ENCODE data around the gene USP2. TPM values are rescaled to one million over a fixed set of nuclear protein-coding genes. Genes with fewer than 3 reads are reported as not detected.

USP2 gene
- total and polyA plus RNA-seq, 8 donors: 1.4 to 17.4 (median 2.8) TPM

DNA sequence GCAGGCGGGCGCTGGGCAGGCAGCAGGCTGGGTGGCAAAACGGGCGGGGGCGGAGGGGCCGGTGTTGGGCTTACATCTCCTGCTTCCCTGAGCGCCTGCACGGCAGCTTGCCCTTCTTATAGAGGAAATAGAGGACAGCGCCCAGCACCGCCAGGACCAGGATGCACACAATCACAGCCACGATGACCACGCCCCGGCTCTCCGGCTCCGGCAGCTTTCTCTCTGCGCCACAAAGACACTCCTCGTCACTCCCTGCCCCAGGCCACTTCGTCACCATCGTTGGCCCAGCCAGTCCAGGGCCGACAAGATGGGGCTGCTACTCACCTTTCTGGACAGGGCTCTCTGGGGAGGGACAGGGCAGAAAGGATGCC lies 70.8 kb downstream of the USP2 start:
- intact Hi-C loops (cut with DNase I; ENCODE audit: low total_unique reads): no loop called here
- H3K4me3 ChIP-seq: no peak overlapping the region
- H3K27ac ChIP-seq: peak overlapping the region in 4 of 5 donors; percentile 15 to 95 (median 59)
- peaks cover 9 to 64% (median 28%) of the 10 kb centered on the region in 4 donors for H3K4me1 ChIP-seq
- H3K9me3 ChIP-seq: no peaks in the 10 kb centered on the region
- 60 to 74% (median 70%) methylated on average over 6 to 20 of the region's 20 CpGs for WGBS, 5 donors
- peaks cover 0 to 18% (median 12%) of the 10 kb centered on the region in 3 donors for H3K27me3 ChIP-seq
- no peak for TF ChIP-seq POLR2AphosphoS5 (IDR thresholded peaks at IDR 0.05)
- no peak for TF ChIP-seq POLR2A (IDR thresholded peaks at IDR 0.05)
- TF ChIP-seq EP300 (IDR thresholded peaks at IDR 0.05): no peak
- TF ChIP-seq, protein P1, sequence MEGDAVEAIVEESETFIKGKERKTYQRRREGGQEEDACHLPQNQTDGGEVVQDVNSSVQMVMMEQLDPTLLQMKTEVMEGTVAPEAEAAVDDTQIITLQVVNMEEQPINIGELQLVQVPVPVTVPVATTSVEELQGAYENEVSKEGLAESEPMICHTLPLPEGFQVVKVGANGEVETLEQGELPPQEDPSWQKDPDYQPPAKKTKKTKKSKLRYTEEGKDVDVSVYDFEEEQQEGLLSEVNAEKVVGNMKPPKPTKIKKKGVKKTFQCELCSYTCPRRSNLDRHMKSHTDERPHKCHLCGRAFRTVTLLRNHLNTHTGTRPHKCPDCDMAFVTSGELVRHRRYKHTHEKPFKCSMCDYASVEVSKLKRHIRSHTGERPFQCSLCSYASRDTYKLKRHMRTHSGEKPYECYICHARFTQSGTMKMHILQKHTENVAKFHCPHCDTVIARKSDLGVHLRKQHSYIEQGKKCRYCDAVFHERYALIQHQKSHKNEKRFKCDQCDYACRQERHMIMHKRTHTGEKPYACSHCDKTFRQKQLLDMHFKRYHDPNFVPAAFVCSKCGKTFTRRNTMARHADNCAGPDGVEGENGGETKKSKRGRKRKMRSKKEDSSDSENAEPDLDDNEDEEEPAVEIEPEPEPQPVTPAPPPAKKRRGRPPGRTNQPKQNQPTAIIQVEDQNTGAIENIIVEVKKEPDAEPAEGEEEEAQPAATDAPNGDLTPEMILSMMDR (IDR thresholded peaks at IDR 0.05): no peak
- peaks cover 9 to 81% (median 53%) of the 10 kb centered on the region in 4 donors for H3K36me3 ChIP-seq
- DNase-seq: no peak

DNA sequence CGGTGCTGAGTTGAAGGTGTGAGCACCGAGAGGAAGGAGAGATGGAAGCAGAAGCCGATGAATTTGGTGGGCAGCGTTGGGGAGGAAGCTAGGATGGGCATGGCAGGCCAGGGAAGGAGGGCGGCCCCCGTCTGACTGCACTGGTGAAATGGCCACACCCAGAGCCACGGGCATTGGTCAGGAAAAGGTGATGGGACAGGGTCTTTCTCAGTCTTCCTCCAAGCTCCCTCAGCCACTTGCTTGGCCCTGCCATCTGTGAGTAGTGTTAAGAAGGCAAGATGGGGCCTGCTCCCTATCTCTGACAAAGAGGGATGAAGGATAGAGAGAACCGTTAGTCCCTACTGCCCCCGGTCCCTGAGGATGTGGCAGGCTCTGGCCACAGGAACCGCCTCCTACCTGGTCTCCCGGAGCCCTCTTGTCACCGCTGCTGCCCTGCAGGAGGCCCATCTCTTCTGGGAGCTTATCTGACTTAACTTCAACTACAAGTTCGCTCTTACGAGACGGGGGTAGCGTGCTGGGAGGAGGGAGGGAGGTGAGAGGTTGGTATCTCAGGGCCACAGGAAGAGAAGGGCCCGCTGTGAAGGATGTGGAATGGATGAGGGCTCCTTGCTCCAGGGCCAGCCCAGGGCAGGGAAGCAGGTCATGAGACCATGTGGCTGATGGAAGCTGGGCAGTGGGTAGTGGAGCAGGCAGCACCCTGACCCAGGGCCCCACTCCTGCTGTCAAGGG lies 71.4 kb downstream of the USP2 start:
- H3K4me1 ChIP-seq: peaks cover 4 to 59% (median 22%) of the 10 kb centered on the region in 4 donors
- peaks cover 0 to 12% (median 7%) of the 10 kb centered on the region in 3 donors for H3K27me3 ChIP-seq
- TF ChIP-seq POLR2A (IDR thresholded peaks at IDR 0.05): no peak
- no peak for TF ChIP-seq POLR2AphosphoS5 (IDR thresholded peaks at IDR 0.05)
- no peak for TF ChIP-seq EP300 (IDR thresholded peaks at IDR 0.05)
- TF ChIP-seq, protein P1 (IDR thresholded peaks at IDR 0.05): no peak
- no peak overlapping the region for H3K4me3 ChIP-seq
- peaks cover 9 to 84% (median 55%) of the 10 kb centered on the region in 4 donors for H3K36me3 ChIP-seq
- no peaks in the 10 kb centered on the region for H3K9me3 ChIP-seq
- DNase-seq: no peak
- H3K27ac ChIP-seq: peak overlapping the region in 4 of 5 donors; percentile 15 to 95 (median 59)
- intact Hi-C loops (cut with DNase I; ENCODE audit: low total_unique reads): no loop called here
- WGBS, 5 donors: 77 to 87% (median 79%) methylated on average over 14 to 17 of the region's 17 CpGs

DNA sequence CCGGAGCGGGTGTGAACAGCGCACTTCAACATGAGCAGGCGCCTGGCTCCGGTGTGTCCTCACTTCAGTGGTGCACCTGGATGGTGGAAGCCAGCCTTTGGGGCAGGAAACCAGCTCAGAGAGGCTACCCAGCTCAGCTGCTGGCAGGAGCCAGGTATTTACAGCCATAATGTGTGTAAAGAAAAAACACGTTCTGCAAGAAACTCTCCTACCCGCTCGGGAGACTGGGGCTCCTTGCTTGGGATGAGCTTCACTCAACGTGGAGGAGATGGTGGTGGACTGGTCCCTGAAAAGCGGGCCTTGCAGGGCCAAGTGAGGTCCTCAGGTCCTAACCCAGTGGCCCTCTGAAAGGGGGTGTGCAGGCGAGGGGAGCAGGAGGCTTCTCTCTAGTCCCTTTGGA lies 72.1 kb downstream of the USP2 start:
- Histone ChIP-seq H3K27ac (peak overlapping the region in 3 of 5 donors; percentile 24 to 95 (median 90)), H3K36me3 (peaks cover 9 to 86% (median 60%) of the 10 kb centered on the region in 4 donors), H3K4me3 (no peak overlapping the region), H3K27me3 (peaks cover 0 to 5% (median 0%) of the 10 kb centered on the region in 3 donors), H3K4me1 (peaks cover 0 to 52% (median 16%) of the 10 kb centered on the region in 4 donors), H3K9me3 (no peaks in the 10 kb centered on the region)
- no peak for DNase-seq
- WGBS, 5 donors: 79 to 87% (median 83%) methylated on average over 11 of the region's 11 CpGs
- intact Hi-C loops (cut with DNase I; ENCODE audit: low total_unique reads): no loop called here
- TF ChIP-seq EP300 (IDR thresholded peaks at IDR 0.05): no peak
- TF ChIP-seq, protein P1 (IDR thresholded peaks at IDR 0.05): no peak
- TF ChIP-seq POLR2AphosphoS5 (IDR thresholded peaks at IDR 0.05): no peak
- TF ChIP-seq POLR2A (IDR thresholded peaks at IDR 0.05): no peak

DNA sequence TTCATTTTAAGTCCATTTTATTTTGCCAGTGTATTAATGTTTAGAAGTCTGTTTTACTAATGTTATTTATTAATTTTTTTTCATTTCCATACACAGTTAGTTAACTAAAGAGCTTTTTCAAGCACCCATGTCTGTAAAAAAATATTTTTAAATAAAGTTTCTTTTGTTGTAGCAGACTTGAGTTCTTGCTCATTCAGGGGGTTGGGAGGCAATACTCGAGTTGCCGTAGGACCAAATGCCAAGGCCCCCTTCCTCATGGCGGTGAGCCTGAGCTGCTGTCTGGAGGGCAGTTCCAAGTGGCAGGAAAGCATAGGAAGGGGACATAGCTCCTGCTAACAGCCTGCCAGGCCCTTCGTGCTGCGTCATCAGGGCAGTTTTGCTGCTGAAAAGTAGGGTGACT lies 73.5 kb downstream of the USP2 start:
- Histone ChIP-seq H3K4me1 (peaks cover 0 to 42% (median 13%) of the 10 kb centered on the region in 4 donors), H3K27me3 (no peaks in the 10 kb centered on the region), H3K4me3 (no peak overlapping the region), H3K9me3 (no peaks in the 10 kb centered on the region), H3K27ac (peak overlapping the region in 4 of 5 donors; percentile 48 to 95 (median 74)), H3K36me3 (peaks cover 15 to 93% (median 68%) of the 10 kb centered on the region in 4 donors)
- no peak for TF ChIP-seq POLR2AphosphoS5 (IDR thresholded peaks at IDR 0.05)
- TF ChIP-seq, protein P1 (IDR thresholded peaks at IDR 0.05): no peak
- TF ChIP-seq POLR2A (IDR thresholded peaks at IDR 0.05): no peak
- no peak for TF ChIP-seq EP300 (IDR thresholded peaks at IDR 0.05)
- WGBS, 5 donors: 65 to 96% (median 90%) methylated on average over 4 to 5 of the region's 5 CpGs
- no peak for DNase-seq
- intact Hi-C loops (cut with DNase I; ENCODE audit: low total_unique reads): no loop called here
